ENCODE measurements around the gene KLF11. TPM values are rescaled to one million over a fixed set of nuclear protein-coding genes. Genes with fewer than 3 reads are reported as not detected.

The KLF11 gene
- total and polyA plus RNA-seq, 2 donors (not counting 3 experiments of a cell fraction or from before 2014, with no cell fraction given), result 10.5 to 11.3 TPM

GRCh38 chr2:10086950-10087349 lies 43.6 kb downstream of the KLF11 start:
- Histone ChIP-seq H3K27me3 (ENCODE audit: control insufficient read depth in 2 of 2, insufficient read depth in 2 of 2, low read length in 2 of 2) (peaks cover 46 to 50% of the 10 kb centered on the region in 2 experiments), H4K20me1 (replicated peaks; ENCODE audit: control insufficient read depth, extremely low read depth, insufficient read depth, low read length) (no peaks in the 10 kb centered on the region), H3K79me2 (ENCODE audit: control insufficient read depth, insufficient read depth, low read length) (no peaks in the 10 kb centered on the region), H3K9ac (replicated peaks; ENCODE audit: extremely low read depth, insufficient read depth, low read length) (no peak overlapping the region), H3K4me1 (ENCODE audit: control insufficient read depth, extremely low read depth, insufficient read depth, low read length) (no peaks in the 10 kb centered on the region), H3K4me2 (ENCODE audit: insufficient read depth, low read length) (no peak overlapping the region), H3K9me3 (replicated peaks; ENCODE audit: control insufficient read depth, insufficient read depth, low read length) (no peaks in the 10 kb centered on the region), H3K9me1 (replicated peaks; ENCODE audit: control insufficient read depth, extremely low read depth, insufficient read depth, low read length) (no peaks in the 10 kb centered on the region), H2AFZ (ENCODE audit: low read depth, low read length) (no peak overlapping the region), H3K36me3 (ENCODE audit: control insufficient read depth in 2 of 2, extremely low read depth in 1 of 2, insufficient read depth in 2 of 2, low read length in 2 of 2) (no peaks in the 10 kb centered on the region), H3K4me3 (replicated peaks in 1 of 3; ENCODE audit: insufficient read depth in 1 of 3, low read depth in 1 of 3, low read length in 3 of 3) (no peak overlapping the region), H3K27ac (ENCODE audit: insufficient read depth, low read depth, low read length) (no peak overlapping the region)
- TF ChIP-seq MYC (IDR thresholded peaks at IDR 0.05; ENCODE audit: low read depth, low read length), result no peak
- no peak for TF ChIP-seq GATA2 (IDR thresholded peaks at IDR 0.05; ENCODE audit: insufficient read depth, insufficient read length, low read depth, low read length)
- TF ChIP-seq FOS (IDR thresholded peaks at IDR 0.05; ENCODE audit: borderline replicate concordance, insufficient read depth, low read length), result no peak
- no peak for TF ChIP-seq POLR2AphosphoS5 (IDR thresholded peaks at IDR 0.05; ENCODE audit: insufficient read depth, low read depth, low read length)
- dilution Hi-C loops (cut with MboI; ENCODE audit: extremely low pct_ligation_motif_present, low sequenced_read_pairs) (no loop called here), intact Hi-C loops (cut with micrococcal nuclease) (no loop called here)
- BruUV-seq (replicated peaks), result no TSS peak
- ChIA-PET CTCF (interaction anchor here (1.6 to 20.2 kb wide), 3 partner anchors 10 to 32 kb away, joined by 4 to 485 read pairs (median 16); no protein-coding TSS in a partner anchor), POLR2A (interaction anchor here (0.7 kb wide), 1 partner anchor 31 kb away, joined by 8 read pairs; no protein-coding TSS in a partner anchor)
- DNase-seq (ENCODE audit: low read depth, low spot score), result no peak
- FAIRE-seq, result no peak

GRCh38 chr2:10087360-10087759 lies 44.0 kb downstream of the KLF11 start:
- dilution Hi-C loops (cut with MboI; ENCODE audit: extremely low pct_ligation_motif_present, low sequenced_read_pairs), result no loop called here
- POLR2A ChIA-PET, result no interaction called here

More at GRCh38 chr2:10087360-10087759, 44.0 kb downstream of the KLF11 start:
- no peak overlapping the region for H3K4me2 ChIP-seq (ENCODE audit: insufficient read depth, low read length)
- H4K20me1 ChIP-seq (replicated peaks; ENCODE audit: control insufficient read depth, extremely low read depth, insufficient read depth, low read length), result no peaks in the 10 kb centered on the region
- no peak for FAIRE-seq
- H3K9ac ChIP-seq (replicated peaks; ENCODE audit: extremely low read depth, insufficient read depth, low read length), result no peak overlapping the region
- BruUV-seq (replicated peaks), result no TSS peak
- peaks cover 46 to 50% of the 10 kb centered on the region in 2 experiments for H3K27me3 ChIP-seq (ENCODE audit: control insufficient read depth in 2 of 2, insufficient read depth in 2 of 2, low read length in 2 of 2)
- no peaks in the 10 kb centered on the region for H3K36me3 ChIP-seq (ENCODE audit: control insufficient read depth in 2 of 2, extremely low read depth in 1 of 2, insufficient read depth in 2 of 2, low read length in 2 of 2)
- H3K9me3 ChIP-seq (replicated peaks; ENCODE audit: control insufficient read depth, insufficient read depth, low read length), result no peaks in the 10 kb centered on the region
- H3K9me1 ChIP-seq (replicated peaks; ENCODE audit: control insufficient read depth, extremely low read depth, insufficient read depth, low read length), result no peaks in the 10 kb centered on the region
- H3K79me2 ChIP-seq (ENCODE audit: control insufficient read depth, insufficient read depth, low read length), result no peaks in the 10 kb centered on the region
- CTCF ChIA-PET, result interaction anchor here (1.6 to 20.2 kb wide), 4 partner anchors 10 to 348 kb away, joined by 4 to 485 read pairs (median 11); no protein-coding TSS in a partner anchor
- no peak overlapping the region for H3K4me3 ChIP-seq (replicated peaks in 1 of 3; ENCODE audit: insufficient read depth in 1 of 3, low read depth in 1 of 3, low read length in 3 of 3)
- H3K4me1 ChIP-seq (ENCODE audit: control insufficient read depth, extremely low read depth, insufficient read depth, low read length), result no peaks in the 10 kb centered on the region
- TF ChIP-seq POLR2A (IDR thresholded peaks at IDR 0.05; ENCODE audit: low read depth, low read length) (no peak), POLR2AphosphoS5 (IDR thresholded peaks at IDR 0.05; ENCODE audit: insufficient read depth, low read depth, low read length) (no peak), CTCF (IDR thresholded peaks at IDR 0.05; ENCODE audit: extremely low read depth in 1 of 2, insufficient read depth in 1 of 2, low read depth in 1 of 2, low read length in 2 of 2) (no peak), EZH2 (IDR thresholded peaks at IDR 0.05; ENCODE audit: borderline replicate concordance, low read depth, low read length, severe bottlenecking) (no peak), FOS (IDR thresholded peaks at IDR 0.05; ENCODE audit: borderline replicate concordance, insufficient read depth, low read length) (no peak), MYC (IDR thresholded peaks at IDR 0.05; ENCODE audit: low read depth, low read length) (no peak), JUN (IDR thresholded peaks at IDR 0.05; ENCODE audit: borderline replicate concordance, insufficient read depth, insufficient read length, low read depth) (no peak), GATA2 (IDR thresholded peaks at IDR 0.05; ENCODE audit: insufficient read depth, insufficient read length, low read depth, low read length) (no peak), MAX (IDR thresholded peaks at IDR 0.05; ENCODE audit: insufficient read depth, insufficient read length) (no peak)
- H3K27ac ChIP-seq (ENCODE audit: insufficient read depth, low read depth, low read length), result no peak overlapping the region
- intact Hi-C loops (cut with micrococcal nuclease), result no loop called here
- no peak overlapping the region for H2AFZ ChIP-seq (ENCODE audit: low read depth, low read length)
- no peak for DNase-seq (ENCODE audit: low read depth, low spot score)

All from endothelial cell of umbilical vein (primary cell).